ENCODE results near the gene CEP85L. TPM values are rescaled to one million over a fixed set of nuclear protein-coding genes. Genes with fewer than 3 reads are reported as not detected.

Gene CEP85L
- total and polyA plus RNA-seq, 2 of the 13 experiments (the other 11 are each of a cell fraction or from before 2014, with no cell fraction given) = 0.44 to 1.7 TPM

DNA sequence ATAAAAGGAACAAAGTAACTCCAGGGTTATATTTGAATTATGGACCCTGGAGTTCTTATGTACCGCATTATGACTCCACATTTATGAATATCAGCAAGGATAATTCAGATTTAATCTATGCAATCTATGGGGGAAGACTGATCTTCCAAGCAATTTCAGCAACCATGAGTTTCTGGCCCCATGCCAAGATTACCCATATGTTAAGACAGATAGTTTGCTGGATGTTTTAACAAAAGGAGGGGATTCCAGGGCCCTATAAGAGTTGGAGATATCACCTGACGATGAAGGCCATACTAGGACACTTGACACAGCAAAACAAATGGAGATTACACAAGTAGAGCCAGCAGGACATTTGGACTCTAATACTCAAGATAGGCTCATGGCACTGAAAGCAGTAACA lies 149.2 kb downstream of the CEP85L start:
- BruUV-seq (replicated peaks) = no TSS peak
- intact Hi-C loops (cut with micrococcal nuclease; ENCODE audit: unreplicated experiment) = no loop called here
- DNase-seq (ENCODE audit: low spot score) = no peak
- ChIA-PET CTCF (ENCODE audit: low intra/inter-chr PET ratio, low total read pairs) (no interaction called here), POLR2A (no interaction called here)
- in situ Hi-C loops (cut with HindIII; ENCODE audit: extremely low pct_ligation_motif_present, low pct_unique_long_range_greater_than_20kb) = no loop called here
- 33% methylated on average over 2 of the region's 2 CpGs for WGBS (ENCODE audit: low lambda C conversion rate)
- no peak overlapping the region for H3K4me3 ChIP-seq (replicated peaks in 1 of 3; ENCODE audit: insufficient read depth in 1 of 3, low read depth in 2 of 3, low read length in 3 of 3)
- no peak for ATAC-seq
- H2AFZ ChIP-seq (ENCODE audit: low read length) = no peak overlapping the region
- no peaks in the 10 kb centered on the region for H3K4me1 ChIP-seq (ENCODE audit: insufficient read depth, low read length)
- no peak overlapping the region for H3K9ac ChIP-seq (ENCODE audit: insufficient read depth, low read depth, low read length)
- no peak overlapping the region for H3K4me2 ChIP-seq (ENCODE audit: low read depth, low read length)
- no peaks in the 10 kb centered on the region for H4K20me1 ChIP-seq (ENCODE audit: insufficient read depth, low read length)
- H3K27ac ChIP-seq (ENCODE audit: extremely low read length, insufficient read depth, low read length) = no peak overlapping the region
- TF ChIP-seq ZBTB7B (CRISPR knock-in tag; IDR thresholded peaks at IDR 0.05) (no peak), ZNF609 (CRISPR knock-in tag; IDR thresholded peaks at IDR 0.05; ENCODE audit: borderline replicate concordance) (no peak), CEBPZ (IDR thresholded peaks at IDR 0.05; ENCODE audit: low read length) (no peak), SNAPC5 (CRISPR knock-in tag; IDR thresholded peaks at IDR 0.05; ENCODE audit: borderline replicate concordance) (no peak), LCORL (IDR thresholded peaks at IDR 0.05) (peak; percentile 64), LCORL (CRISPR knock-in tag; IDR thresholded peaks at IDR 0.05) (no peak), ZNF619 (CRISPR knock-in tag; IDR thresholded peaks at IDR 0.05) (no peak), IRF2 (CRISPR knock-in tag; IDR thresholded peaks at IDR 0.05) (no peak)
- no peaks in the 10 kb centered on the region for H3K79me2 ChIP-seq (ENCODE audit: insufficient read depth, low read length)
- H3K27me3 ChIP-seq (ENCODE audit: control insufficient read depth in 1 of 2, insufficient read depth in 2 of 2, low read length in 2 of 2) = no peaks in the 10 kb centered on the region
- FAIRE-seq = no peak
- H3K9me3 ChIP-seq (ENCODE audit: low read length) = no peaks in the 10 kb centered on the region
- H3K36me3 ChIP-seq (replicated peaks in 1 of 2; ENCODE audit: control insufficient read depth in 1 of 2, insufficient read depth in 2 of 2, low read length in 2 of 2) = no peaks in the 10 kb centered on the region

Data from HepG2 (cell line).